ENCODE measurements around the gene ASCL1.

ASCL1 gene

GRCh38 chr12:102970780-102971179 lies 13.3 kb downstream of the ASCL1 start:
- H3K27ac ChIP-seq: no peak overlapping the region
- no peaks in the 10 kb centered on the region for H3K36me3 ChIP-seq (ENCODE audit: insufficient read depth)
- TF ChIP-seq CTCF (conservative IDR thresholded peaks at IDR 0.05; ENCODE audit: low read depth, low read length): no peak

GRCh38 chr12:102971227-102971626 lies 13.8 kb downstream of the ASCL1 start:
- H3K27ac ChIP-seq: no peak overlapping the region
- H4K20me1 ChIP-seq (ENCODE audit: insufficient read depth): no peaks in the 10 kb centered on the region
- no peak overlapping the region for H2AFZ ChIP-seq (ENCODE audit: low read depth)
- TF ChIP-seq CTCF (conservative IDR thresholded peaks at IDR 0.05; ENCODE audit: low read depth, low read length): no peak
- no peaks in the 10 kb centered on the region for H3K4me1 ChIP-seq (ENCODE audit: low read depth, poor library complexity, severe bottlenecking)
- H3K79me2 ChIP-seq (ENCODE audit: insufficient read depth, low read depth): no peaks in the 10 kb centered on the region
- no peak overlapping the region for H3K4me3 ChIP-seq (IDR thresholded peaks at IDR 0.05; ENCODE audit: insufficient read depth, low read depth, low read length)
- H3K9ac ChIP-seq: no peak overlapping the region
- H3K27me3 ChIP-seq (ENCODE audit: insufficient read depth, low read depth): no peaks in the 10 kb centered on the region
- no peaks in the 10 kb centered on the region for H3K36me3 ChIP-seq (ENCODE audit: insufficient read depth)
- H3K4me2 ChIP-seq: no peak overlapping the region

More at GRCh38 chr12:102970780-102971179, 13.3 kb downstream of the ASCL1 start:
- H3K4me3 ChIP-seq (IDR thresholded peaks at IDR 0.05; ENCODE audit: insufficient read depth, low read depth, low read length): no peak overlapping the region
- no peak overlapping the region for H2AFZ ChIP-seq (ENCODE audit: low read depth)
- H3K4me1 ChIP-seq (ENCODE audit: low read depth, poor library complexity, severe bottlenecking): no peaks in the 10 kb centered on the region
- H3K27me3 ChIP-seq (ENCODE audit: insufficient read depth, low read depth): no peaks in the 10 kb centered on the region
- H4K20me1 ChIP-seq (ENCODE audit: insufficient read depth): no peaks in the 10 kb centered on the region
- H3K79me2 ChIP-seq (ENCODE audit: insufficient read depth, low read depth): no peaks in the 10 kb centered on the region
- no peak overlapping the region for H3K4me2 ChIP-seq
- H3K9ac ChIP-seq: no peak overlapping the region

GRCh38 chr12:102973583-102973982 lies 16.1 kb downstream of the ASCL1 start:
- Histone ChIP-seq H4K20me1 (ENCODE audit: insufficient read depth) (no peaks in the 10 kb centered on the region), H3K4me1 (ENCODE audit: low read depth, poor library complexity, severe bottlenecking) (no peaks in the 10 kb centered on the region), H3K27ac (no peak overlapping the region), H3K9ac (no peak overlapping the region), H2AFZ (ENCODE audit: low read depth) (no peak overlapping the region), H3K79me2 (ENCODE audit: insufficient read depth, low read depth) (no peaks in the 10 kb centered on the region), H3K4me2 (no peak overlapping the region), H3K36me3 (ENCODE audit: insufficient read depth) (no peaks in the 10 kb centered on the region), H3K4me3 (IDR thresholded peaks at IDR 0.05; ENCODE audit: insufficient read depth, low read depth, low read length) (no peak overlapping the region), H3K27me3 (ENCODE audit: insufficient read depth, low read depth) (no peaks in the 10 kb centered on the region)
- no peak for TF ChIP-seq CTCF (conservative IDR thresholded peaks at IDR 0.05; ENCODE audit: low read depth, low read length)

DNA sequence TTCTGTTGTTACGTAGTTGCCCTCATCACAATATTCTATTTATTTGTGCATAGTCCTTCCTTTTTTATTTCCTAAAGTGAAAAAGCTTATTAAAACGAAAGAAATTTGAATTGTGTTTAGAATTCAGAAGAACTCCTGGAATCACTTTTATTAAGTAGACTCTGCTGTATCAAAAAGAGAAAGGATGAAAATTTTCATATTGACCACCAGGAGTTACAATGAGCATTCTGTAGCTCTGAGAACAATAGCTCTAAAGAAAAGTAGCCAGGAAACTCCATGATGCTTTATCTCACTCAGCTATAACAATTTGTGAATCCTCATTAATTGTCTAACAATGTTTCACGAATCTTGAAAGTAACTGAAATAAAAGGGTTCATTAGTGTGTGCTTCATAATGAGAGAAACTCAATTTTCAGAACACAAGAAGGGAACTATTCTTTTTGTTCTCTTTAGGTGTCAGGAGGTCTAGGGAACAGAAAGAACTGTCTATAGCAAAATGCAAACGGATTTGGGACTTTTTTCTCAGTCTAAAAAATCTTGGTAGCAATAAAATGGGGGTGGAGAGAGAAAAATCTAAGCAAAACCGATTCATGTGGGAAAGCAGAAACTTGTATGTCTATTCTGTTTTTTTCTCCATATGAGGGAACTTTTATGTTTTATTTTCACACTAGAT lies 19.3 kb downstream of the ASCL1 start:
- Histone ChIP-seq H3K27me3 (ENCODE audit: insufficient read depth, low read depth) (no peaks in the 10 kb centered on the region), H2AFZ (ENCODE audit: low read depth) (no peak overlapping the region), H3K4me2 (no peak overlapping the region), H3K9ac (no peak overlapping the region), H3K4me1 (ENCODE audit: low read depth, poor library complexity, severe bottlenecking) (no peaks in the 10 kb centered on the region), H3K36me3 (ENCODE audit: insufficient read depth) (no peaks in the 10 kb centered on the region), H4K20me1 (ENCODE audit: insufficient read depth) (no peaks in the 10 kb centered on the region), H3K27ac (no peak overlapping the region), H3K4me3 (IDR thresholded peaks at IDR 0.05; ENCODE audit: insufficient read depth, low read depth, low read length) (no peak overlapping the region), H3K79me2 (ENCODE audit: insufficient read depth, low read depth) (no peaks in the 10 kb centered on the region)
- TF ChIP-seq CTCF (conservative IDR thresholded peaks at IDR 0.05; ENCODE audit: low read depth, low read length): no peak; the same call in 1 of the 2 replicates

Measured in KMS-11 (cell line).